ENCODE measurements around the gene BRME1.
A peak's percentile ranks its signal among the peaks of the same experiment; 100 is the strongest.

The BRME1 gene

DNA sequence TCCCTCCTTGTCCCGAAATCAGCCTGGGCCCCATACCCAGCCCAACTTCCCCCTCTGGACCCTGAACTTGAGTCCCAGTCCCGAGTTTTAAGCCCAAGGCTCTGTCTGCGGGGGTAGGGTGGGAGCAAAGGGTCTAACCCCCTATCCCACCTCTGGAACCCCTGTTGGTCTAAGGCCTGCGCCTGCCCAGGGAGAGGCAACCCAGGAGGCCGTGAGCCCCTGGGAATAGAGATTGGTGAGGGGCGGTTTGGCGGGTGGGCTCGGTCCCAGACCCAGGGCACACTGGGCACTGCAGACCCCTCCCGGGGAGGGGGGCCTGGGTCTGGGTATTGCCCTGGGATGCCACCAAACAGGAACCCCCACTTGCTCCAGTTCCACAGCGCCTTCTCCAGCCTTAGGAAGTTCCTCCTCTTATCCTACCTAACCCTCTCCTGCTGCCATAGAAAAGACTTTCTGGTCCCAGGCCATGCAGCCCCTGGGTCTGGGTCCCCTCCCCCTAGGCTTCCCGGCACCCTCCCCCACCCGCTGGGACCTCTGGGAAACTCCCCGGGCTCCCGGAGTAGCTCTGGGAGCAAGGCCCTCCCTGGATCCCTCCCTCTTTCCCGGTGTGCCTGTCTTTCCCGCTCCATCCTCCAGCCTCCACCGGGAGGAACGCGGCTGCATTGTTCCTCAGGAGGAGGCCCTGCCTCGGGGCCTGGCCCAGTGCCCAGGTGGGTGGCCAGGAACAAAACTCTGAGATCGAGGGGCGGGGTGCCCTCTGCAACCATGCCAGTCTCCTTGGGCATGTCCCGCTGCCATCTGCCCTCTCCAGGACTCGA is 62.6 kb downstream of the BRME1 start:
- Histone ChIP-seq H3K4me1 (ENCODE audit: control insufficient read depth, insufficient read depth, low read length) (peaks cover 76% of the 10 kb centered on the region), H3K27me3 (ENCODE audit: control insufficient read depth in 1 of 2, insufficient read depth in 2 of 2, low read length in 2 of 2) (no peaks in the 10 kb centered on the region), H3K9ac (ENCODE audit: low read length in 2 of 2) (peak overlapping the region; percentile 98), H3K4me3 (ENCODE audit: low read length in 2 of 2) (peak overlapping the region; percentile 80 to 83), H3K9me3 (ENCODE audit: control insufficient read depth in 2 of 2, low read length in 2 of 2) (no peaks in the 10 kb centered on the region), H3K36me3 (ENCODE audit: control insufficient read depth in 2 of 2, insufficient read depth in 2 of 2, low read length in 2 of 2) (no peaks in the 10 kb centered on the region), H3K27ac (ENCODE audit: low read length) (peak overlapping the region; percentile 100)

DNA sequence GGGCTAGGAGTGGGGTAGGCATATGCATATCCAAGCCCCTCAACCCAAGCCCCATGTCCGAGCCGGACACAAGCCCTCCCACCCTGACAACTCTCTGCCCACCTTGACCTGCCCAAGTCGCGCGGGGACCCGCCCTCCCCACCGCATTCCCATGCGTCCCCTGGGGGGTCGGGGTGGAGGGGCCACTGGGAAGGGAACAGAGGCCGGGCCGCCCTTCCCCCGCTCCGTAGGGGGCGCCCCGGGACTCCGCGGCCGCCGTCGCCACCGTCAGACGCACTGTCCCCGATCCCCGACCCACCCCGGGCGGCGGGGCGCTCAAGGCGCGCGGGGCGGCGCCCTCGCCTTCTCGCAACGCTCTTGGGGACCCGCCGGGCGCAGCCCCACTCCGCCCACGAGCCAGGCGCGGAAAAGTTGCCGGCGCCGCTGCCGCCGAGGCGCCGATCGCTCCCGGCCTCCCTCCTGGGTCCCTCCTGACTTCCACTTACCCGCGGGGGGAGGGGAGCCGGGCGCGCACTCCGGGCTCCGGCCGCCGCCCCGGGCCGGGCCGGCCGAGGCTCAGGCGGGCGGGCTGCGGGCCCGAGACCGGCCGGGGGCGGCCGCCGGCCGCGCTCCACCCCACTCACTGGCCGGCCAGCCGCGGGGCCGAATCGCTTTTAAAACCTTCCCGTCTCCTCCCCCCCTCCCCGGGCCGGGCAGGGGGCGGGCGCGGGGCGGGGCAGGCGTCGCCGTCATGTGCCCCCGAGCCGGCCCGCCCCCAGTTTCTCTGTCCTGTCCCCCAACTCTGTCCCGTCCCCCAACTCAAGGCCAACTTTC is 63.4 kb downstream of the BRME1 start:
- Histone ChIP-seq H3K4me3 (ENCODE audit: low read length in 2 of 2) (peak overlapping the region; percentile 80 to 86), H3K27me3 (ENCODE audit: control insufficient read depth in 1 of 2, insufficient read depth in 2 of 2, low read length in 2 of 2) (no peaks in the 10 kb centered on the region), H3K9me3 (ENCODE audit: control insufficient read depth in 2 of 2, low read length in 2 of 2) (no peaks in the 10 kb centered on the region), H3K36me3 (ENCODE audit: control insufficient read depth in 2 of 2, insufficient read depth in 2 of 2, low read length in 2 of 2) (no peaks in the 10 kb centered on the region), H3K9ac (ENCODE audit: low read length in 2 of 2) (peak overlapping the region; percentile 98), H3K27ac (ENCODE audit: low read length) (peak overlapping the region; percentile 100), H3K4me1 (ENCODE audit: control insufficient read depth, insufficient read depth, low read length) (peaks cover 76% of the 10 kb centered on the region)

DNA sequence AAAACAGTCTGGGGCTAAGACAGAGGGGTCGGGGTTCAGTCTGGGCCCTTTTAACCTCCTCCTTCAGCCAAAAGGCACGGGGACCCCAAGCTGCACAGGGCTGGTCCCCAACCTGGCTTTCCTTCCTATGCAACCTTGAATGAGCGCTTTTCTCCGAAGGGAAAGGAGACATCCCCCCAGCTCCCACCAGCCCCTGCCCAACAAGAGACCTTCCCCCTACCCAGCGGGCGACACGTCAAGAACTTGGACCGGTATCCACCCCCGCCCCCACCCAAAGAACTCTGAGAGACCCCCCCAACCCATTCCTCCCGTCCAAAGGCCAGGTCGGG is 64.0 kb downstream of the BRME1 start:
- Histone ChIP-seq H3K9ac (ENCODE audit: low read length in 2 of 2) (peak overlapping the region; percentile 89 to 98), H3K4me3 (ENCODE audit: low read length in 2 of 2) (peak overlapping the region; percentile 79 to 86), H3K9me3 (ENCODE audit: control insufficient read depth in 2 of 2, low read length in 2 of 2) (no peaks in the 10 kb centered on the region), H3K27me3 (ENCODE audit: control insufficient read depth in 1 of 2, insufficient read depth in 2 of 2, low read length in 2 of 2) (no peaks in the 10 kb centered on the region), H3K36me3 (ENCODE audit: control insufficient read depth in 2 of 2, insufficient read depth in 2 of 2, low read length in 2 of 2) (no peaks in the 10 kb centered on the region), H3K4me1 (ENCODE audit: control insufficient read depth, insufficient read depth, low read length) (peaks cover 79% of the 10 kb centered on the region), H3K27ac (ENCODE audit: low read length) (peak overlapping the region; percentile 100)

DNA sequence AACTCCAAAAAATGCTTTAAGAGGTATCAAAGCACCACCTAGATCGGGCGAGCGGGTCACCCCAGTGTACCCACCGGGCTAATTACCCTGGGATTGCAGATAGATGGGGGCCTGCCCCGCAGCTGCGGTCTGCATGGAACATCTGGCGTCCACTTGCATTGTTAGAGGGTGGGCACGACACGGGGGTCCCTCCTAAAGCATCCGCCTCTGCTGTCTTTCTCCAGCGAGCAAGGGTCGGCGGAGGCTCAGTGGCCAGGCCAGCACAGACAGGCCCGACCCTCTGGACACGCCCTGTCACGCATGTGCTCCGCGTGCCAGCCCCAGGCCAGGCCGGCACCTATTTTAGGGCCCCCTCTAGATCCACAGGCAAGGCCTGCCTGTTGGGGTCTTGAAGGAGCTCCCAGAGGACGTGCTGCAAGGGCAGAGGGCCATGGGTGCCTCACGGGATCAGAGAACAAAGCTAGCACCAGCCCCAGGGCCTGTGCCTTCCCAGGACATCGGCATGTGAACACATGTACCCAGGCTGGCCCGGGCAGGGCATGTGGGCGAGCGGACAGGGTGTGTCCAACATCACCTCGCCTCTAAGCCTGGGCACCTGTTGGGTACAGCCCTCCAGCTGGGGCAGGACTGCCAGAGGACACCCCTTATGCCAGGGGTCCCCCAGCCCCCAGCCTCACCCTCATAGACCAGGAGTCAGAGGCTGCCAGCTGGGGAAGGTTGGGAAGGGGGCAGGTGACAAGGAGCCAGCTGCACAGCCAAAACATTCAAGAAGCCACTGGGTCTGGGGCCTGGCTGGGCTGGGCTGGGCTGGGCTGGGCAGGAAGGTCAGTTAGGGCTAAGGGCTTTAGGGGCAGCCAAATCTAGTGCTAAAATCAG is 64.6 kb downstream of the BRME1 start:
- Histone ChIP-seq H3K9me3 (ENCODE audit: control insufficient read depth in 2 of 2, low read length in 2 of 2) (no peaks in the 10 kb centered on the region), H3K9ac (ENCODE audit: low read length in 2 of 2) (peak overlapping the region; percentile 89 to 98), H3K27me3 (ENCODE audit: control insufficient read depth in 1 of 2, insufficient read depth in 2 of 2, low read length in 2 of 2) (no peaks in the 10 kb centered on the region), H3K36me3 (ENCODE audit: control insufficient read depth in 2 of 2, insufficient read depth in 2 of 2, low read length in 2 of 2) (peaks cover 0 to 4% of the 10 kb centered on the region in 2 donors), H3K4me3 (ENCODE audit: low read length in 2 of 2) (peak overlapping the region; percentile 79 to 86), H3K27ac (ENCODE audit: low read length) (peak overlapping the region; percentile 100), H3K4me1 (ENCODE audit: control insufficient read depth, insufficient read depth, low read length) (peaks cover 79% of the 10 kb centered on the region)

DNA sequence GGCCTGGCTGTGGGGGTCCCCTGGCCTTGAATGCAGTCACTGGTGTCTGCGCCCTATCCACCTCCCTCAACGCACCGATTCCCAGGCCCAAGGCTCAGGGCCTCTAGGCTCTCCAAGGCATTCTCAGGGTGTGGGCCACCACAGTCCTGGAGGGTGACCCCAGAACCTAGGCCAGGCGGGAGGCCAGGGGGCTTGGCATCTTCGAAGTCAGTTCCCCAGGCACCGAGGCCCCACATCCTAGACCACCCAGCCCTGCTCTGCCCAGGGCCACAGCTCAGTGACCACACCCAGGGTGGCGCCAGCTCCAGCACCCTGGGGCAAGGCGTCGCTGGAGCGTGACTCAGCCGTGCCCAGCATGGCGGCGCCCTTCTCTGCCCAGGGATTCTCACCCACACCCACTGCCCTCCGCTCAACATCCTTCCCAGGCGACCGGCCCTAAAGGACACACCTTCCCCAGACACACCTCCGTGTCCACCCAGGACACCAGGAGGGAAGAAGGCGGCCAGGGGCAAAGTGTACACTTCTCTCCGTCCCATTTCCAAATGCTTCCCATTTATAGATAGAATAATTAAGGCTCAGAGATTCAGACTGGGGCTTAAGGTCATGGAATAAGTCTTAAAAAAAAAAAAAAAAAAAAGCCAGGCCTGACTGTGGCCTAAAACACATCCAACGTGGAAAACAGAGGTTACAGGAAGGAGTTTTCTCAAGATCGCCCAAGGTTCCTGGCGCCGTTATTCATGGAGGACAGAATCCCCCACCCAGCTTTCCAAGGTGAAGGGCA is 65.4 kb downstream of the BRME1 start:
- H3K9me3 ChIP-seq (ENCODE audit: control insufficient read depth in 2 of 2, low read length in 2 of 2), result no peaks in the 10 kb centered on the region
- peaks cover 82% of the 10 kb centered on the region for H3K4me1 ChIP-seq (ENCODE audit: control insufficient read depth, insufficient read depth, low read length)
- peaks cover 6 to 11% of the 10 kb centered on the region in 2 donors for H3K36me3 ChIP-seq (ENCODE audit: control insufficient read depth in 2 of 2, insufficient read depth in 2 of 2, low read length in 2 of 2)
- H3K27me3 ChIP-seq (ENCODE audit: control insufficient read depth in 1 of 2, insufficient read depth in 2 of 2, low read length in 2 of 2), result no peaks in the 10 kb centered on the region
- peak overlapping the region; percentile 89 to 98 for H3K9ac ChIP-seq (ENCODE audit: low read length in 2 of 2)
- H3K27ac ChIP-seq (ENCODE audit: low read length), result peak overlapping the region; percentile 100
- H3K4me3 ChIP-seq (ENCODE audit: low read length in 2 of 2), result peak overlapping the region; percentile 79 to 86

DNA sequence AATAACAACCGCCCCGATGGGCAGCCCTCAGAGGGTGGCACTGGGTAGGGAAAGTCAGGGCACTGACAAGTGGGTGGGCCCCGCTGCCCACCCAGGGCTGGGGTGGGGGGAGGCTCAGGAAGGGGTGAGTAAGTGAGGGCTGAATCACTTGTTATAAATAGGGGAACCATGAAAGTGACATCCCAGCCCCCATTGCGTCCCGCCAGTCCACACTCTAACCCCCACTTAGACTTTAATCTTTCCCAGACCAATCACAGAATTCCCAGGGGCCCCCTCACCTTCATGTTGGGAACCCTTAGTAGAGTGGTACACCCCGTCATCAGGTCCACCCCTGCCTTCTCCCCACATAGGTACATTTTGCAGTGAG is 66.0 kb downstream of the BRME1 start:
- Histone ChIP-seq H3K27ac (ENCODE audit: low read length) (peak overlapping the region; percentile 100), H3K4me1 (ENCODE audit: control insufficient read depth, insufficient read depth, low read length) (peaks cover 83% of the 10 kb centered on the region), H3K4me3 (ENCODE audit: low read length in 2 of 2) (peak overlapping the region; percentile 79 to 86), H3K27me3 (ENCODE audit: control insufficient read depth in 1 of 2, insufficient read depth in 2 of 2, low read length in 2 of 2) (no peaks in the 10 kb centered on the region), H3K9me3 (ENCODE audit: control insufficient read depth in 2 of 2, low read length in 2 of 2) (no peaks in the 10 kb centered on the region), H3K36me3 (ENCODE audit: control insufficient read depth in 2 of 2, insufficient read depth in 2 of 2, low read length in 2 of 2) (peaks cover 9 to 12% of the 10 kb centered on the region in 2 donors), H3K9ac (ENCODE audit: low read length in 2 of 2) (peak overlapping the region; percentile 89 to 98)

DNA sequence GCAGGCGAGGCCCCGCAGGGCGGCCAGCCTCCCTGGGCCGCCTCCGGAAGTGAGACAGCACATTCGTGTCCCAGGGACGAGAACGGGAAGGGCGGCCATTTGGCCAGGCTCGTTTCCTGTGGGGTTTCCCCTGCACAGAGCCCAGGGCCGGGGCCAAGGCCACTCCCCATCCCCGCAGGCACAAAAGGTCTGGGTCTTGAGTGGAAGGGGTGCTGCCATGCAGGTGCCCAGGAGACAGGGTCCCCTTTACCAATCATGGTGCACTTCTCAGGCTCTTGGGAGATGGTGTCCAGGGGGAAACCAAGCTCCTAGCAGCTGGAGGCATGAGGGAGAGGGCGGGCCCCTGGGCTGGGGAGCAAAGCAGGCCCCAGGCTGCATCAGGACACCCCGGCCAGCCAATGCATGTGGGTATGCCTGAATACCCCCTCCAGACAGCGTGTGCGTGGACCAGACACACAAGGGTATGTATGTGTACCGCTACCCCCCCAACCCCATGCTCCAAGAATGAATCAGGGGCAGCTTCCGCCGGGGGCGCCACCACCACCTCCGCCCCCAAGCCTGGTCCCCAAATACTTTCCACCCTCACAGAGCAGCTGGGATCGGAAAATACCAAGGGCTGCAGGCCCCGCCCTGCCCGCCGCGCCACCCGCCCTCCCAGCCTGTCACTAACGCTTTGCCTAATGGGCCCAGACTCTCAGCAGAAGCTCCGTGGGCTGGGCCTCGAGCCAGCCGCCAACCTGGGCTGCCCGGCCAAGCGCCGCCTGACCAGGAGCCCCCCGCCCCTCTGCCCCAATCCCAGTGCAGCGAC is 66.6 kb downstream of the BRME1 start:
- Histone ChIP-seq H3K4me1 (ENCODE audit: control insufficient read depth, insufficient read depth, low read length) (peaks cover 85% of the 10 kb centered on the region), H3K36me3 (ENCODE audit: control insufficient read depth in 2 of 2, insufficient read depth in 2 of 2, low read length in 2 of 2) (peaks cover 13 to 16% of the 10 kb centered on the region in 2 donors), H3K27me3 (ENCODE audit: control insufficient read depth in 1 of 2, insufficient read depth in 2 of 2, low read length in 2 of 2) (no peaks in the 10 kb centered on the region), H3K9me3 (ENCODE audit: control insufficient read depth in 2 of 2, low read length in 2 of 2) (no peaks in the 10 kb centered on the region), H3K9ac (ENCODE audit: low read length in 2 of 2) (peak overlapping the region; percentile 89 to 98), H3K27ac (ENCODE audit: low read length) (peak overlapping the region; percentile 100), H3K4me3 (ENCODE audit: low read length in 2 of 2) (peak overlapping the region; percentile 79 to 86)

DNA sequence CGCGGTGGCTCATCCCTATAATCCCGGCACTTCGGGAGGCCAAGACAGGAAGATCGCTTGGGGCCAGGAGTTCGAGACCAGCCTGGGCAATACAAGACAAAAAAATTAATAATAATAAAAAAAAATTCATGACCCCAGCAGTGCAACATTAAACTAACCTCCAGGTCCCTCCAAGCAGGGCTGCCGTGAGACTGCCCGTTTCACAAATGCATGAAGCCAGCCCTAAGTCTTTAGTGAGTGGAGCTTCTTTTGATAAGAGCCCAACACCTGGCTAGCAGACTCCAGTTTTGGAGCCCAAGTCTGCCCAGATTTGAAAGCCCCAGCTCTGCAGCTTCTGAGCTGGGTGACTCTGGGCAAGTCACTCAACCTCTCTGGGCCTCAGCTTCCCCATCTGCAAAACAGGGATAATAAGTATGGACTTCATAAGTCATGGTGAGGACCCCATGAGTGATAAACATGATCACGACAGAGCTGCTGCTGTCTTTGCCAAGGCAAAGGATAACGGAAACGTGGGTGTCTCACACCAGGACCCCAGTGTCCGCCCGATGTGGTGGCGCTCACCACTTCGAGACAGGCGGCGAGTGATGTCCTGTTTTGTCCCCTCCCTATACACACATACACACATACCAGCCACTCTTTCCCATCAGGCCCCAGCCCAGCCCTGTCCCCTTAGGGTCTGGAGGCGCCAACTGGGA is 67.3 kb downstream of the BRME1 start:
- Histone ChIP-seq H3K4me1 (ENCODE audit: control insufficient read depth, insufficient read depth, low read length) (peaks cover 85% of the 10 kb centered on the region), H3K36me3 (ENCODE audit: control insufficient read depth in 2 of 2, insufficient read depth in 2 of 2, low read length in 2 of 2) (peaks cover 16 to 20% of the 10 kb centered on the region in 2 donors), H3K9ac (ENCODE audit: low read length in 2 of 2) (peak overlapping the region; percentile 68 to 98), H3K27me3 (ENCODE audit: control insufficient read depth in 1 of 2, insufficient read depth in 2 of 2, low read length in 2 of 2) (no peaks in the 10 kb centered on the region), H3K9me3 (ENCODE audit: control insufficient read depth in 2 of 2, low read length in 2 of 2) (no peaks in the 10 kb centered on the region), H3K27ac (ENCODE audit: low read length) (peak overlapping the region; percentile 100), H3K4me3 (ENCODE audit: low read length in 2 of 2) (peak overlapping the region; percentile 79 to 86)
